ENCODE results near the gene COL5A1.
A peak's percentile ranks its signal among the peaks of the same experiment; 100 is the strongest.

The COL5A1 gene

GRCh38 chr9:134621558-134622110, 20.0 kb upstream of the COL5A1 start:
- intact Hi-C loops (cut with DNase I; ENCODE audit: low total_unique reads): no loop called here
- TF ChIP-seq CTCF (IDR thresholded peaks at IDR 0.05): no peak
- Histone ChIP-seq H3K4me1 (peaks cover 0 to 39% (median 0%) of the 10 kb centered on the region in 4 donors), H3K36me3 (no peaks in the 10 kb centered on the region), H3K4me3 (no peak overlapping the region), H3K9me3 (no peaks in the 10 kb centered on the region), H3K27me3 (peaks cover 0 to 10% of the 10 kb centered on the region in 2 donors), H3K27ac (no peak overlapping the region)
- DNase-seq: peak in 1 of 2 donors; percentile 35

GRCh38 chr9:134622896-134623257, 18.7 kb upstream of the COL5A1 start:
- intact Hi-C loops (cut with DNase I; ENCODE audit: low total_unique reads): no loop called here
- Histone ChIP-seq H3K27ac (no peak overlapping the region), H3K36me3 (no peaks in the 10 kb centered on the region), H3K4me3 (no peak overlapping the region), H3K27me3 (peaks cover 0 to 10% of the 10 kb centered on the region in 2 donors), H3K4me1 (peaks cover 0 to 31% (median 0%) of the 10 kb centered on the region in 4 donors), H3K9me3 (no peaks in the 10 kb centered on the region)
- no peak for TF ChIP-seq CTCF (IDR thresholded peaks at IDR 0.05)
- DNase-seq: peak; percentile 20 to 66

GRCh38 chr9:134623258-134624066, 18.1 kb upstream of the COL5A1 start:
- Histone ChIP-seq H3K27me3 (peaks cover 0 to 10% of the 10 kb centered on the region in 2 donors), H3K9me3 (no peaks in the 10 kb centered on the region), H3K27ac (no peak overlapping the region), H3K4me3 (no peak overlapping the region), H3K4me1 (peaks cover 0 to 26% (median 0%) of the 10 kb centered on the region in 4 donors), H3K36me3 (no peaks in the 10 kb centered on the region)
- DNase-seq: peak; percentile 42 to 74
- intact Hi-C loops (cut with DNase I; ENCODE audit: low total_unique reads): no loop called here
- no peak for TF ChIP-seq CTCF (IDR thresholded peaks at IDR 0.05)

DNA sequence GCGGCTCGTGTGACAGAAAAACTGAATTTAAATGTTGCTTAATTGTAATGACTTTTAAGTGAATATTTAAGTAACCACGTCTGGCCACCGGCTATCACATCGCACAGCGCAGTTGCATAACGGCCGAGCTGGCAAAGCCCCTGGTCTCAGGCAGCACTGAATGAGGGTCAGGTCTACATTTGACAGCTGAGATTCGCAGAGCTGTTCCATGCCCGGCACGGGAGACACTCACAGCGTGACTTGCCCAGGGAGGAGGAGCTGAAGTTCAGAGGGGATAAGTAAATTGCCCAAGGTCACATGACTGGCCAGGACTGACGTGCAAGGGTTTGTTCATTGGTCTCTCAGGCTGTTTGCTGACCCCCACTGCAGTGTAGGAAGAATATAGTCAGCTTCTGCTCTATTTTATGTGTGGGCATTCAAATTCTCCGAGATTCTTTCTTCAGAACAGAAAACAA, 17.4 kb upstream of the COL5A1 start:
- Histone ChIP-seq H3K36me3 (no peaks in the 10 kb centered on the region), H3K4me3 (no peak overlapping the region), H3K27ac (peak overlapping the region in 1 of 2 donors; percentile 31), H3K9me3 (no peaks in the 10 kb centered on the region), H3K27me3 (peaks cover 0 to 8% of the 10 kb centered on the region in 2 donors), H3K4me1 (peaks cover 0 to 24% (median 0%) of the 10 kb centered on the region in 4 donors)
- DNase-seq: peak; percentile 19 to 64
- TF ChIP-seq CTCF (IDR thresholded peaks at IDR 0.05): no peak
- intact Hi-C loops (cut with DNase I; ENCODE audit: low total_unique reads): no loop called here

DNA sequence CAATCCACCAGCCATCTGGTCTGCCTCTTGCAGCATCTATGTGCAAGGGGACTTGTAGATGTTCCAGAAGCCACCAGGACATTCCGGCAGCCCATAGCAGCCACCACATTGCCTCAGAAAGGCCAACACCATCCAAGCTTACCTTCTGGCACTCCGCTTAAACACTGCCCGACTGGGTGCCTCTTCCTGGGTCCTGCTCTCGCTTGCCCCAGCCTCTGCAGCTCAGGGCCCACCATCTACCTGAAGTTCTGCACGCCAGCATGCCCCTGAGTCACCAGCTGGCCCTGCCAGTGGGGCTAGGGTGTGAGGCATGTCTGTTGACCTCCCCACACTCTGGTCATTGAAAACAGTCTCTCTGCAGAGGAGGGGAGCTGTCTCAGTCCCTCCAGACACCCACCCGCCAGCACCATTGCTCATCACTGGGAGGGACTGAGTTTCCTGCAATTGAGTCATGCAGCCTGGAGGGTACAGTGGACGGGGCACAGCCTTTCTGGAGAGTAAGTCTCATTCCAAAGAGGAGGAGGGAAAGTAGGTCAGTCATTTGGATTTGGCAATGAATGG, 16.9 kb upstream of the COL5A1 start:
- Histone ChIP-seq H3K9me3 (no peaks in the 10 kb centered on the region), H3K36me3 (no peaks in the 10 kb centered on the region), H3K4me3 (no peak overlapping the region), H3K27ac (peak overlapping the region in 1 of 2 donors; percentile 31), H3K27me3 (peaks cover 0 to 8% of the 10 kb centered on the region in 2 donors), H3K4me1 (peaks cover 0 to 29% (median 2%) of the 10 kb centered on the region in 4 donors)
- peak; percentile 20 to 67 for DNase-seq
- intact Hi-C loops (cut with DNase I; ENCODE audit: low total_unique reads): no loop called here
- no peak for TF ChIP-seq CTCF (IDR thresholded peaks at IDR 0.05)

Data from tibial artery (tissue), 4 donors.